IMR-90 (cell line): Measurements from ENCODE around the gene SMC4. TPM values are rescaled to one million over a fixed set of nuclear protein-coding genes. Genes with fewer than 3 reads are reported as not detected.

Experiments used
- ATAC-seq: fragments of 200-7000 bp; cut with Tn5 transposase; 2 replicates; pipeline ENCODE4 v1.9.1; 2020; ENCODE audit warnings: low read depth, mild to moderate bottlenecking, moderate library complexity
- BruUV-seq: library from RNA; stranded (reverse); fragments of 400-500 nt; replicated peaks from 2 replicates; lab custom pipeline; 2021; lab: Mats Ljungman, UMichigan
- CTCF ChIA-PET: fragments of 300-600 bp; formaldehyde crosslinking; extraction: SDS; loops from one replicate; lab custom pipeline; 2021; ENCODE audit warnings: antibody characterized with exemption; lab: Yijun Ruan, JAX
- POLR2A ChIA-PET: fragments of 300-600 bp; sonication (Branson Sonifier 250); formaldehyde crosslinking; loops from one replicate; lab custom pipeline; 2022; ENCODE audit warnings: antibody characterized with exemption; ENCODE audit not compliant: unreplicated experiment; lab: Charles Lee
- DNase-seq: peaks from one replicate; pipeline ENCODE4 v3.0.0; 2013
- H2AFZ ChIP-seq: replicated peaks from 2 replicates; pipeline ENCODE3; 2013; ENCODE audit warnings: low read length, mild to moderate bottlenecking; ENCODE audit not compliant: poor library complexity
- H2AK5ac ChIP-seq: 2 replicates; pipeline ENCODE4 v1.6.1; 2013; ENCODE audit warnings: low read depth, low read length, inconsistent platforms
- H2AK9ac ChIP-seq: replicated peaks from 2 replicates; pipeline ENCODE3; 2013; ENCODE audit warnings: mild to moderate bottlenecking, low read depth, low read length, moderate library complexity; ENCODE audit not compliant: poor library complexity
- H2BK120ac ChIP-seq: 2 replicates; pipeline ENCODE4 v1.6.1; 2013; ENCODE audit warnings: low read depth, low read length, inconsistent platforms
- H2BK15ac ChIP-seq: 3 replicates; pipeline ENCODE4 v1.6.1; 2013; ENCODE audit warnings: low read depth, low read length, inconsistent platforms
- H2BK20ac ChIP-seq: 2 replicates; pipeline ENCODE4 v1.6.1; 2013; ENCODE audit warnings: low read depth, mild to moderate bottlenecking, inconsistent platforms, low read length, moderate library complexity
- H2BK5ac ChIP-seq: 2 replicates; pipeline ENCODE4 v1.6.1; 2013; ENCODE audit warnings: mild to moderate bottlenecking, low read depth, low read length, inconsistent platforms; ENCODE audit not compliant: poor library complexity, severe bottlenecking
- H3K14ac ChIP-seq: replicated peaks from 2 replicates; pipeline ENCODE4 v1.6.1; 2013; ENCODE audit warnings: low read depth, low read length, inconsistent platforms
- H3K18ac ChIP-seq: 2 replicates; pipeline ENCODE4 v1.6.1; 2013; ENCODE audit warnings: low read depth, low read length, control low read depth
- H3K23ac ChIP-seq: 2 replicates; pipeline ENCODE4 v1.6.1; 2013; ENCODE audit warnings: low read depth, low read length, inconsistent platforms
- H3K27ac ChIP-seq: 2 replicates; pipeline ENCODE4 v1.5.1; 2013; ENCODE audit warnings: mild to moderate bottlenecking, control low read depth, low read length; ENCODE audit not compliant: insufficient read depth
- H3K27me3 ChIP-seq: 2 replicates; pipeline ENCODE4 v1.6.1; 2013; ENCODE audit warnings: low read length; ENCODE audit not compliant: control insufficient read depth, insufficient read depth
- H3K36me3 ChIP-seq: 2 replicates; pipeline ENCODE4 v1.6.1; 2013; ENCODE audit warnings: low read length, mixed read lengths; ENCODE audit not compliant: control insufficient read depth, insufficient read depth
- H3K4ac ChIP-seq: 2 replicates; pipeline ENCODE4 v1.6.1; 2013; ENCODE audit warnings: low read depth, low read length, inconsistent platforms
- H3K4me1 ChIP-seq: 2 replicates; pipeline ENCODE4 v1.6.1; 2013; ENCODE audit warnings: low read length, mixed read lengths; ENCODE audit not compliant: control insufficient read depth, insufficient read depth
- H3K4me2 ChIP-seq: 2 replicates; pipeline ENCODE4 v1.6.1; 2013; ENCODE audit warnings: low read depth, mild to moderate bottlenecking, control low read depth, low read length, moderate library complexity
- H3K4me3 ChIP-seq: 2 replicates; pipeline ENCODE4 v1.5.1; 2013; ENCODE audit warnings: low read depth, mild to moderate bottlenecking, control low read depth, low read length, moderate library complexity; ENCODE audit not compliant: insufficient read depth
- H3K56ac ChIP-seq: 2 replicates; pipeline ENCODE4 v1.6.1; 2013; ENCODE audit warnings: low read length, inconsistent platforms; ENCODE audit not compliant: insufficient read depth; ENCODE audit errors: extremely low read depth
- H3K79me1 ChIP-seq, 2 experiments: 2 replicates each; pipeline ENCODE4 v1.6.1; 2013; ENCODE audit warnings: low read length in 2 of 2, inconsistent platforms in 1 of 2, low read depth in 1 of 2
- H3K9ac ChIP-seq: 2 replicates; pipeline ENCODE4 v1.6.1; 2013; ENCODE audit warnings: low read depth, low read length, control low read depth
- H3K9me1 ChIP-seq: 2 replicates; pipeline ENCODE4 v1.6.1; 2013; ENCODE audit warnings: low read length, inconsistent platforms; ENCODE audit not compliant: insufficient read depth
- H3K9me3 ChIP-seq: 2 replicates; pipeline ENCODE4 v1.6.1; 2013; ENCODE audit warnings: low read length; ENCODE audit not compliant: control insufficient read depth, insufficient read depth
- H4K20me1 ChIP-seq: 2 replicates; pipeline ENCODE4 v1.6.1; 2013; ENCODE audit warnings: low read length, inconsistent platforms; ENCODE audit not compliant: insufficient read depth
- H4K5ac ChIP-seq: 2 replicates; pipeline ENCODE4 v1.6.1; 2013; ENCODE audit warnings: mild to moderate bottlenecking, low read depth, low read length, control low read depth
- H4K8ac ChIP-seq, 2 experiments: 2 replicates each; pipeline ENCODE4 v1.6.1; 2013; ENCODE audit warnings: low read depth in 2 of 2, low read length in 2 of 2, control low read depth in 1 of 2, inconsistent platforms in 1 of 2
- H4K91ac ChIP-seq: 2 replicates; pipeline ENCODE4 v1.6.1; 2013; ENCODE audit warnings: low read depth, low read length, inconsistent platforms; ENCODE audit not compliant: insufficient read depth
- BHLHE40 ChIP-seq: fragments of 150-350 bp; IDR thresholded peaks from 2 replicates; pipeline ENCODE4 v1.6.1; 2016; ENCODE audit warnings: mild to moderate bottlenecking, low read depth, low read length
- CEBPB ChIP-seq: IDR thresholded peaks from 2 replicates; pipeline ENCODE4 v1.6.1; 2012; ENCODE audit warnings: low read depth, low read length, improper control_type of control experiment
- CHD1 ChIP-seq: IDR thresholded peaks from 2 replicates; pipeline ENCODE4 v1.6.1; 2012; ENCODE audit warnings: low read depth, low read length, improper control_type of control experiment
- CTCF ChIP-seq: conservative IDR thresholded peaks from 2 replicates; pipeline ENCODE4 v1.5.1; 2012; ENCODE audit warnings: mild to moderate bottlenecking, low read depth, low read length, improper control_type of control experiment
- ELK1 ChIP-seq: fragments of 150-350 bp; IDR thresholded peaks from 2 replicates; pipeline ENCODE4 v1.6.1; 2016; ENCODE audit warnings: low read depth, mild to moderate bottlenecking, low read length, moderate library complexity, borderline replicate concordance
- FOS ChIP-seq: fragments of 150-350 bp; IDR thresholded peaks from 2 replicates; pipeline ENCODE4 v1.6.1; 2016; ENCODE audit warnings: low read depth, low read length
- MAFK ChIP-seq: IDR thresholded peaks from 2 replicates; pipeline ENCODE4 v1.6.1; 2012; ENCODE audit warnings: low read depth, low read length, improper control_type of control experiment
- MAZ ChIP-seq: IDR thresholded peaks from 2 replicates; pipeline ENCODE4 v1.6.1; 2012; ENCODE audit warnings: low read depth, mild to moderate bottlenecking, low read length, improper control_type of control experiment, moderate library complexity, borderline replicate concordance
- MXI1 ChIP-seq: IDR thresholded peaks from 2 replicates; pipeline ENCODE4 v1.6.1; 2012; ENCODE audit warnings: low read depth, mild to moderate bottlenecking, low read length, moderate library complexity, borderline replicate concordance
- NFE2L2 ChIP-seq: fragments of 150-350 bp; IDR thresholded peaks from 2 replicates; pipeline ENCODE4 v1.6.1; 2016; ENCODE audit warnings: low read depth, mild to moderate bottlenecking, low read length
- POLR2A ChIP-seq: IDR thresholded peaks from 2 replicates; pipeline ENCODE4 v1.6.1; 2012; ENCODE audit warnings: mild to moderate bottlenecking, low read depth, low read length
- RAD21 ChIP-seq: IDR thresholded peaks from 2 replicates; pipeline ENCODE4 v1.6.1; 2012; ENCODE audit warnings: low read length, improper control_type of control experiment
- RCOR1 ChIP-seq: IDR thresholded peaks from 2 replicates; pipeline ENCODE4 v1.6.1; 2012; ENCODE audit warnings: mild to moderate bottlenecking, low read length, improper control_type of control experiment; ENCODE audit not compliant: insufficient replicate concordance
- RFX5 ChIP-seq: IDR thresholded peaks from 2 replicates; pipeline ENCODE4 v1.8.0; 2012; ENCODE audit warnings: low read depth, mild to moderate bottlenecking, low read length, moderate library complexity
- SMC3 ChIP-seq: fragments of 150-350 bp; IDR thresholded peaks from 2 replicates; pipeline ENCODE4 v1.6.1; 2016; ENCODE audit warnings: low read depth, mild to moderate bottlenecking, antibody characterized with exemption, low read length, moderate library complexity
- USF2 ChIP-seq: fragments of 150-350 bp; IDR thresholded peaks from 2 replicates; pipeline ENCODE4 v1.6.1; 2017; ENCODE audit warnings: mild to moderate bottlenecking, antibody characterized with exemption, low read length, low read depth
- WGBS, 2 experiments: methylation state at CpG; one replicate each; pipeline versions ENCODE4 v1.1.5 to v1.1.7; 2013; ENCODE audit warnings: missing lambda C conversion rate in 2 of 2; ENCODE audit not compliant: insufficient read length in 1 of 2; ENCODE audit errors: extremely low coverage in 2 of 2; 5-methylcytosine and 5-hydroxymethylcytosine counted together
- dilution Hi-C: fragments of 300-500 bp; cut with HindIII; formaldehyde crosslinking; loops from one replicate; pipeline ENCODE4 v1.14.3; 2018; ENCODE audit warnings: low sequenced_read_pairs; ENCODE audit not compliant: unreplicated experiment
- in situ Hi-C: fragments of 300-500 bp; cut with MboI; formaldehyde crosslinking; loops from 3 replicates; pipeline ENCODE4 v1.14.3; 2019; ENCODE audit warnings: low sequenced_read_pairs, inconsistent platforms, mixed read lengths
- intact Hi-C: fragments of 100-400 bp; cut with micrococcal nuclease; formaldehyde crosslinking; loops from 2 replicates; pipeline ENCODE4 v1.10.0; 2022
- polyA plus RNA-seq, 3 experiments: library from polyadenylated mRNA; depleted of rRNA; stranded (reverse); fragments of >200 nt; gene quantifications; 2 replicates each; pipeline ENCODE4 v1.2.3, GENCODE V29; 2012; ENCODE audit warnings: low replicate concordance in 1 of 3
- total RNA-seq: library from RNA; depleted of rRNA; stranded (reverse); fragments of >200 nt; gene quantifications from 2 replicates; pipeline ENCODE4 v1.2.3, GENCODE V29; 2012

SMC4 gene
- total and polyA plus RNA-seq, 2 of the 4 experiments (the other 2 are of a cell fraction): 48.8 to 50.1 TPM

- H2AK5ac ChIP-seq: no peak overlapping the region
- H2AFZ ChIP-seq: no peak overlapping the region
- no peak overlapping the region for H3K4me3 ChIP-seq
- H3K4me1 ChIP-seq: no peaks in the 10 kb centered on the region
- H2BK15ac ChIP-seq: no peak overlapping the region
- H4K20me1 ChIP-seq: no peaks in the 10 kb centered on the region
- no TSS peak for BruUV-seq
- peaks cover 4% of the 10 kb centered on the region; the same call in 1 of the 2 replicates for H3K9me1 ChIP-seq
- dilution Hi-C loops (no loop called here), in situ Hi-C loops (no loop called here), intact Hi-C loops (no loop called here)
- no peak overlapping the region for H3K9ac ChIP-seq
- no peak overlapping the region for H4K91ac ChIP-seq
- H3K27ac ChIP-seq: no peak overlapping the region
- no peaks in the 10 kb centered on the region for H3K9me3 ChIP-seq
- H3K4ac ChIP-seq: no peak overlapping the region
- no peak overlapping the region for H2BK20ac ChIP-seq
- WGBS, 2 experiments: no CpG with 5 or more reads among the region's 1 CpG
- ATAC-seq (peak; percentile 69), DNase-seq (peak; percentile 66)
- no peak overlapping the region for H2BK120ac ChIP-seq
- no peak overlapping the region for H3K14ac ChIP-seq
- no peak overlapping the region for H3K4me2 ChIP-seq
- H2BK5ac ChIP-seq: no peak overlapping the region
- CTCF ChIA-PET: interaction anchor here (1.5 kb wide), 1 partner anchor 9 kb away, joined by 3 read pairs; no protein-coding TSS in a partner anchor
- H4K8ac ChIP-seq: no peak overlapping the region
- no peak overlapping the region for H3K18ac ChIP-seq
- no peak for TF ChIP-seq FOS
- no peak for TF ChIP-seq SMC3
- no peak for TF ChIP-seq CTCF
- no peak for TF ChIP-seq CHD1
- no peak for TF ChIP-seq USF2
- no peak for TF ChIP-seq NFE2L2
- no peak for TF ChIP-seq CEBPB
- no peak for TF ChIP-seq POLR2A
- no peak for TF ChIP-seq MAFK
- no peak for TF ChIP-seq MXI1
- TF ChIP-seq MAZ: no peak
- TF ChIP-seq ELK1: no peak
- TF ChIP-seq RFX5: no peak
- TF ChIP-seq RCOR1: no peak
- TF ChIP-seq BHLHE40: no peak
- no peak for TF ChIP-seq RAD21
- peaks cover 5% of the 10 kb centered on the region for H3K36me3 ChIP-seq
- peaks cover 11 to 14% of the 10 kb centered on the region in 2 experiments; a peak in 3 of 4 replicates for H3K79me1 ChIP-seq
- no peak overlapping the region for H2AK9ac ChIP-seq
- no peak overlapping the region for H3K23ac ChIP-seq
- H3K27me3 ChIP-seq: no peaks in the 10 kb centered on the region
- no peak overlapping the region for H3K56ac ChIP-seq
- POLR2A ChIA-PET: no interaction called here
- no peak overlapping the region for H4K5ac ChIP-seq
Measured at GRCh38 chr3:160381470-160381869, 18.0 kb upstream of the SMC4 start.
